Measurements from ENCODE around the gene FCRL1. TPM values are rescaled to one million over a fixed set of nuclear protein-coding genes. Genes with fewer than 3 reads are reported as not detected.
A peak's percentile ranks its signal among the peaks of the same experiment; 100 is the strongest.

The FCRL1 gene
- total RNA-seq, 1 donor from 2014 or later, result 138 TPM

GRCh38 chr1:157841708-157842107 is 21.8 kb upstream of the FCRL1 start, which contains the start of gene CD5L:
Gene CD5L (minus strand): TSS chr1:157841808. CDS start chr1:157841701, 107 bp downstream.
- Mint-ChIP-seq H3K9me3 (no peaks in the 10 kb centered on the region), H3K4me1 (peaks cover 69% of the 10 kb centered on the region), H3K4me3 (no peak within 1 kb of the TSS), H3K36me3 (ENCODE audit: low read depth) (no peaks in the 10 kb centered on the region), H3K27me3 (no peaks in the 10 kb centered on the region), H3K27ac (no peak within 1 kb of the TSS)
- DNase-seq (no peak), ATAC-seq (ENCODE audit: low read depth) (no peak)
- CTCF ChIA-PET, result interaction anchor here (2.0 kb wide), 1 partner anchor 13 kb away, joined by 7 read pairs; no protein-coding TSS in a partner anchor
- TF ChIP-seq, protein P1, sequence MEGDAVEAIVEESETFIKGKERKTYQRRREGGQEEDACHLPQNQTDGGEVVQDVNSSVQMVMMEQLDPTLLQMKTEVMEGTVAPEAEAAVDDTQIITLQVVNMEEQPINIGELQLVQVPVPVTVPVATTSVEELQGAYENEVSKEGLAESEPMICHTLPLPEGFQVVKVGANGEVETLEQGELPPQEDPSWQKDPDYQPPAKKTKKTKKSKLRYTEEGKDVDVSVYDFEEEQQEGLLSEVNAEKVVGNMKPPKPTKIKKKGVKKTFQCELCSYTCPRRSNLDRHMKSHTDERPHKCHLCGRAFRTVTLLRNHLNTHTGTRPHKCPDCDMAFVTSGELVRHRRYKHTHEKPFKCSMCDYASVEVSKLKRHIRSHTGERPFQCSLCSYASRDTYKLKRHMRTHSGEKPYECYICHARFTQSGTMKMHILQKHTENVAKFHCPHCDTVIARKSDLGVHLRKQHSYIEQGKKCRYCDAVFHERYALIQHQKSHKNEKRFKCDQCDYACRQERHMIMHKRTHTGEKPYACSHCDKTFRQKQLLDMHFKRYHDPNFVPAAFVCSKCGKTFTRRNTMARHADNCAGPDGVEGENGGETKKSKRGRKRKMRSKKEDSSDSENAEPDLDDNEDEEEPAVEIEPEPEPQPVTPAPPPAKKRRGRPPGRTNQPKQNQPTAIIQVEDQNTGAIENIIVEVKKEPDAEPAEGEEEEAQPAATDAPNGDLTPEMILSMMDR (IDR thresholded peaks at IDR 0.05), result no peak
- POLR2A ChIA-PET, result interaction anchor here (1.4 kb wide), 1 partner anchor 34 kb away, joined by 3 read pairs; no protein-coding TSS in a partner anchor
- intact Hi-C loops (cut with micrococcal nuclease), result no loop called here

DNA sequence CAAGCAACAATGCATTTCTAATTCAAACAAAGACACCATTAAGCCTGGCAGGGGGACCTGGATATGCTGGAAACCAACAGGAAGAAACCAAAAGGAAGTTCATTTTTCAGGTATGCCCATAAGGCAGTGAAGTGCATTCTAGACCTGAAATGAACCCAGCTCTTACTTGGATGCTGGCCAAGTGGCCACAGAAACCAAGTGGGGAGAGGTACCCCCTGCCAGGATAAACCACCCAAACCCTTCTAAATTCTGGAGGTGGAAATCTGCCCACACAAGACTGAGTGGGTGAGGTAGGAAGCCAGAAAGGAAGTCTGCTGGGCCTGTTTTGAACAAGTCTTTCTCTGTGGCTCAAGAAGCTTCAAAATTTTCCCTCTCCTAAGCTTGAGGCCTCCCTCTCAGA is 19.0 kb upstream of the FCRL1 start:
- ChIA-PET CTCF (interaction anchor here (0.6 kb wide), 1 partner anchor 701 kb away, joined by 3 read pairs; no protein-coding TSS in a partner anchor), POLR2A (interaction anchor here (1.4 to 1.8 kb wide), 2 partner anchors 9 to 19 kb away, joined by 3 to 5 read pairs; partner anchors contain the start of gene FCRL1)
- no peak overlapping the region for H3K4me3 Mint-ChIP-seq
- no peaks in the 10 kb centered on the region for H3K9me3 Mint-ChIP-seq
- TF ChIP-seq, protein P1 (IDR thresholded peaks at IDR 0.05), result no peak
- H3K27me3 Mint-ChIP-seq, result no peaks in the 10 kb centered on the region
- intact Hi-C loops (cut with micrococcal nuclease), result no loop called here
- ATAC-seq (ENCODE audit: low read depth), result no peak
- peak overlapping the region; percentile 74 for H3K27ac Mint-ChIP-seq
- DNase-seq, result no peak
- H3K36me3 Mint-ChIP-seq (ENCODE audit: low read depth), result no peaks in the 10 kb centered on the region
- H3K4me1 Mint-ChIP-seq, result peaks cover 48% of the 10 kb centered on the region

DNA sequence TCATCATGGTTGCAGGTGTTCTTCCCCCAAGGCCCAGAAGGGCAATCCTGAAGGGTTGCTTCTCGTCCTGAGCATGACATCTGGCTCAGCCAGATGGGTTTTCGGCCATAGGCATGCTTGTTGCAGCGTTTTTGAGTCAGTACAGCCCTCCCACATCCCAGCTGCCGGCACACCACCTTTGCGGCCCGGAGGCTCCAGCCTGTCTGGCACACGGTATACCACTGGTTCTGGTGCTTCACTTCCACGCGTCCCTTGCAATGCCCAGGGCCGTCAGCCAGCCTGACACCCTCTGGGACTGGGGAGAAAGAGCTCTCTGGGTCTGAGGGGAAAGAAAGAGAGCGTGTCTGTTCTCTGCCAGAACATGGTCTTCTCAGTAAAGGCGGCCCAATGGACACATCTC is 14.5 kb upstream of the FCRL1 start:
- Mint-ChIP-seq H3K36me3 (ENCODE audit: low read depth) (no peaks in the 10 kb centered on the region), H3K4me3 (no peak overlapping the region), H3K27me3 (no peaks in the 10 kb centered on the region), H3K4me1 (peaks cover 53% of the 10 kb centered on the region), H3K9me3 (no peaks in the 10 kb centered on the region), H3K27ac (no peak overlapping the region)
- ATAC-seq (ENCODE audit: low read depth), result no peak
- TF ChIP-seq, protein P1 (IDR thresholded peaks at IDR 0.05), result no peak
- POLR2A ChIA-PET, result interaction anchor here (2.0 kb wide), 1 partner anchor 15 kb away, joined by 6 read pairs; the partner anchor contains the start of gene FCRL1
- CTCF ChIA-PET, result interaction anchor here (1.3 to 1.6 kb wide), 2 partner anchors 9 to 23 kb away, joined by 4 to 5 read pairs; no protein-coding TSS in a partner anchor
- intact Hi-C loops (cut with micrococcal nuclease), result no loop called here
- DNase-seq, result no peak

DNA sequence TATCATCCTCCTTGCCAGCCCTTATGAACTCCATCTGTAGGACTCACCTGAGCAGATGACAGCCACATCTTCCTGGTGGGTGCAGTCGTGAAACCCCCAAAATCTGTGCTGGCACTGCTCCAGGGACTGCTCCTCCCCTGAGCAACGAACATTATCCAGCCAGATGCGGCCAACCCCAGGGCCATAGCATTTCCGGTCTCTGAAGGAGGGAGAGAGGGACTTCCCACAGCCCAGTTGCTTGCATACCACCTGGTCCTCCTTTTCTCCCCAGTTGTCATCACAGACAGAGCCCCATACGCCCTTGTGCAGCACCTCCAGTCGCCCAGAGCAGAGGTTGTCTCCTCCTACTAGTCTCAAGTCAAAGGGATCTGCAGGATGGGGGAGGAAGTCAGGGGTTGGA is 13.2 kb upstream of the FCRL1 start:
- ATAC-seq (ENCODE audit: low read depth) (peak; percentile 64), DNase-seq (no peak)
- CTCF ChIA-PET, result no interaction called here
- TF ChIP-seq, protein P1 (IDR thresholded peaks at IDR 0.05), result no peak
- intact Hi-C loops (cut with micrococcal nuclease), result loop anchor here (2.0 kb wide), 1 partner anchor 16 kb away; no protein-coding TSS in a partner anchor
- Mint-ChIP-seq H3K4me1 (peaks cover 53% of the 10 kb centered on the region), H3K27me3 (no peaks in the 10 kb centered on the region), H3K4me3 (peak overlapping the region; percentile 76), H3K36me3 (ENCODE audit: low read depth) (no peaks in the 10 kb centered on the region), H3K27ac (peak overlapping the region; percentile 79), H3K9me3 (no peaks in the 10 kb centered on the region)
- POLR2A ChIA-PET, result interaction anchor here (1.8 kb wide), 1 partner anchor 16 kb away, joined by 4 read pairs; no protein-coding TSS in a partner anchor

GRCh38 chr1:157831968-157832626 is 12.2 kb upstream of the FCRL1 start:
- TF ChIP-seq, protein P1 (IDR thresholded peaks at IDR 0.05), result no peak
- Mint-ChIP-seq H3K4me3 (no peak overlapping the region), H3K36me3 (ENCODE audit: low read depth) (no peaks in the 10 kb centered on the region), H3K4me1 (peaks cover 50% of the 10 kb centered on the region), H3K27ac (no peak overlapping the region), H3K9me3 (no peaks in the 10 kb centered on the region), H3K27me3 (no peaks in the 10 kb centered on the region)
- ATAC-seq (ENCODE audit: low read depth), result no peak
- CTCF ChIA-PET, result interaction anchor here (0.6 to 1.5 kb wide), 3 partner anchors 9 to 30 kb away, joined by 3 to 4 read pairs (median 3); no protein-coding TSS in a partner anchor
- intact Hi-C loops (cut with micrococcal nuclease), result loop anchor here (2.0 kb wide), 2 partner anchors 15 to 17 kb away; no protein-coding TSS in a partner anchor
- POLR2A ChIA-PET, result interaction anchor here (1.0 to 1.8 kb wide), 3 partner anchors 12 to 17 kb away, joined by 4 to 12 read pairs (median 4); partner anchors contain the start of gene FCRL1
- no peak for DNase-seq
